Uterus (tissue), 2 donors: ENCODE measurements around the gene MLXIP.

Source experiments
- CTCF ChIP-seq, 4 experiments: fragments of 200-600 bp in 2 of 4; fragments of 450-650 bp in 2 of 4; sonication (generic) in 2 of 4; IDR thresholded peaks; one replicate each; pipeline ENCODE4 v1.5.1; 2016 to 2019; ENCODE audit warnings: antibody characterized with exemption in 4 of 4, mild to moderate bottlenecking in 2 of 4, moderate library complexity in 1 of 4
- POLR2A ChIP-seq, 2 donors: fragments of 450-650 bp; IDR thresholded peaks; one replicate each; pipeline ENCODE4 v1.6.1; 2016; ENCODE audit warnings: antibody characterized with exemption in 2 of 2, mild to moderate bottlenecking in 1 of 2, moderate library complexity in 1 of 2

DNA sequence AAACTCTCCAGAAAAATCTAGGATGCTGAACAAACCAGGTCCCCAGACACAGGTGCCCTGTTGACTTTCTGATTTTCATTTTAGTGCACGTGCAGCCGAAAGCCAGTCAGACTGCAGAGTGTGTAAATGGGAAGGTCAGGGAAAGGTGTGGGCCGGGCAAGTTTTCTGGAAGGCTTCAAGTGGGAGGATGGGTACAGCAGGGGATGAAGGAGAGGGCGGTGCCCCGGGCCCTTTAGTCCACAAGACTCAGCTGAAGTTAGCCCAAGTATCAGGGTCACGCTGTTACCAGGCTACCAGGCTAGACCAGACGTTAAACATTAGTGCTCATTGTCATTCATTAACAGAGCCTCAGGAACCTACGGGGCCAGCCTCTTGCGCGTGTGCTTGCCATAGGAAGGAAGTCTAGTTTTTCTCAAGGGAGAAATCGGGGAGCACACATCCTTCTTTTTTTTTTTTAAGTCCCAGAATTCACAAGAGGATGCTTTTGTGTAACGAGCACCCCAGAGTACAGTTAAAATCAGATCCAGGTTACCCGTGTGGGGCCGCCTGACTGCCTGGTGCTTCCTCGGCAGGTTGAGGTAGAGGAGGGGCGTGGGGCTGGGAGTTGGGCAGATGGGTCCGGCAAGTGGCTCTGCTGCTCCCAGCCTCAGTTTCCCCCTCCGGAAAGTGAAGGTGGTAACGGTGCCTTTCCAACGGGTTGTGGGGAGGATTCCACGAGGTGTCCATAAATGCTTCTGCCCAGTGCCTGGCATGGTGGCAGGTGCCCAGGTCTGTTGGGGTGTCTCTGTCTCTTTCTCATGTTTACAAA is 37.8 kb upstream of the MLXIP start:
- TF ChIP-seq CTCF (IDR thresholded peaks at IDR 0.05): no peak
- TF ChIP-seq POLR2A (IDR thresholded peaks at IDR 0.05): no peak
